ENCODE results near the gene NUDT16L1. TPM values are rescaled to one million over a fixed set of nuclear protein-coding genes. Genes with fewer than 3 reads are reported as not detected.

The NUDT16L1 gene
- total RNA-seq, 1 experiment from 2014 or later: 49.9 TPM

GRCh38 chr16:4726616-4727015 lies 33.3 kb downstream of the NUDT16L1 start:
- no peaks in the 10 kb centered on the region for H3K27me3 ChIP-seq (ENCODE audit: low read length)
- no peak overlapping the region for H2AFZ ChIP-seq (ENCODE audit: low read length)
- H3K4me3 ChIP-seq (ENCODE audit: low read length): no peak overlapping the region
- H3K36me3 ChIP-seq (ENCODE audit: low read depth, low read length): no peaks in the 10 kb centered on the region
- H3K4me1 ChIP-seq (ENCODE audit: insufficient read depth, low read length): no peaks in the 10 kb centered on the region
- no peaks in the 10 kb centered on the region for H3K9me2 ChIP-seq (replicated peaks; ENCODE audit: low read length)
- ATAC-seq: no peak
- no peak overlapping the region for H3K27ac ChIP-seq (ENCODE audit: low read length)
- no TSS peak for BruUV-seq (replicated peaks)
- no peak for TF ChIP-seq EZH2 (IDR thresholded peaks at IDR 0.05; ENCODE audit: low read length, unreplicated experiment)
- no peak for TF ChIP-seq EZH2phosphoT487 (IDR thresholded peaks at IDR 0.05; ENCODE audit: borderline replicate concordance, low read length)
- TF ChIP-seq, protein P1, sequence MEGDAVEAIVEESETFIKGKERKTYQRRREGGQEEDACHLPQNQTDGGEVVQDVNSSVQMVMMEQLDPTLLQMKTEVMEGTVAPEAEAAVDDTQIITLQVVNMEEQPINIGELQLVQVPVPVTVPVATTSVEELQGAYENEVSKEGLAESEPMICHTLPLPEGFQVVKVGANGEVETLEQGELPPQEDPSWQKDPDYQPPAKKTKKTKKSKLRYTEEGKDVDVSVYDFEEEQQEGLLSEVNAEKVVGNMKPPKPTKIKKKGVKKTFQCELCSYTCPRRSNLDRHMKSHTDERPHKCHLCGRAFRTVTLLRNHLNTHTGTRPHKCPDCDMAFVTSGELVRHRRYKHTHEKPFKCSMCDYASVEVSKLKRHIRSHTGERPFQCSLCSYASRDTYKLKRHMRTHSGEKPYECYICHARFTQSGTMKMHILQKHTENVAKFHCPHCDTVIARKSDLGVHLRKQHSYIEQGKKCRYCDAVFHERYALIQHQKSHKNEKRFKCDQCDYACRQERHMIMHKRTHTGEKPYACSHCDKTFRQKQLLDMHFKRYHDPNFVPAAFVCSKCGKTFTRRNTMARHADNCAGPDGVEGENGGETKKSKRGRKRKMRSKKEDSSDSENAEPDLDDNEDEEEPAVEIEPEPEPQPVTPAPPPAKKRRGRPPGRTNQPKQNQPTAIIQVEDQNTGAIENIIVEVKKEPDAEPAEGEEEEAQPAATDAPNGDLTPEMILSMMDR (conservative IDR thresholded peaks at IDR 0.05; ENCODE audit: low read depth, low read length): no peak
- DNase-seq: no peak
- H3K9ac ChIP-seq (ENCODE audit: low read length): no peak overlapping the region
- no peak overlapping the region for H3K4me2 ChIP-seq (ENCODE audit: low read length)
- intact Hi-C loops (cut with micrococcal nuclease): no loop called here
- H3K9me3 ChIP-seq (ENCODE audit: low read length): no peaks in the 10 kb centered on the region
- CTCF ChIA-PET: no interaction called here
- no peaks in the 10 kb centered on the region for H4K20me1 ChIP-seq (ENCODE audit: low read length)
- no peaks in the 10 kb centered on the region for H3F3A ChIP-seq (ENCODE audit: low read length, unreplicated experiment)
- POLR2A ChIA-PET (ENCODE audit: unreplicated experiment): no interaction called here
- H3K79me2 ChIP-seq (ENCODE audit: low read length): peaks cover 2% of the 10 kb centered on the region; the same call in 1 of the 2 replicates

DNA sequence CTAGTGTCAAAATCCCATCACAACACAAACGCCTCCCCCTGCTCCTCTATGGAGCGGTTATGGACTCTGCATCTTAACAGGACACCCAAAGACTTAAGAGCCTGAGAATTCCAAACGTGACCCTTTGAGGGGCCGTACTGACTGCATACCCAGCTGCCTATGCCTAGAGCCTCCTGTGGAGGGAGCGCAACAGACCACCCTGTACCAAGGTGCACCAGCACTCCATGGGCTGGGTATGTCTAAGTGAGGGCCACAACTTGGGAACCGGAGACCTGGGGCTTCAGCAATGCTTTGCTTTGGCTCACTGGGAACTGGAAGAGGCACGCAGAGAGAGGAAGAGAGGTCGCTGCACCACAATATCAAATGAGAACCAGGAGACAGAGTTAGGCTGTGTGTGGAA lies 35.3 kb downstream of the NUDT16L1 start:
- no peak for DNase-seq
- BruUV-seq (replicated peaks): no TSS peak
- CTCF ChIA-PET: no interaction called here
- Histone ChIP-seq H3K27ac (ENCODE audit: low read length) (no peak overlapping the region), H4K20me1 (ENCODE audit: low read length) (no peaks in the 10 kb centered on the region), H3K4me2 (ENCODE audit: low read length) (no peak overlapping the region), H3K36me3 (ENCODE audit: low read depth, low read length) (no peaks in the 10 kb centered on the region), H3K9ac (ENCODE audit: low read length) (no peak overlapping the region), H2AFZ (ENCODE audit: low read length) (no peak overlapping the region), H3F3A (ENCODE audit: low read length, unreplicated experiment) (no peaks in the 10 kb centered on the region), H3K79me2 (ENCODE audit: low read length) (peaks cover 21% of the 10 kb centered on the region), H3K27me3 (ENCODE audit: low read length) (no peaks in the 10 kb centered on the region), H3K9me3 (ENCODE audit: low read length) (no peaks in the 10 kb centered on the region), H3K9me2 (replicated peaks; ENCODE audit: low read length) (no peaks in the 10 kb centered on the region), H3K4me1 (ENCODE audit: insufficient read depth, low read length) (no peaks in the 10 kb centered on the region), H3K4me3 (ENCODE audit: low read length) (no peak overlapping the region)
- TF ChIP-seq EZH2phosphoT487 (IDR thresholded peaks at IDR 0.05; ENCODE audit: borderline replicate concordance, low read length): no peak
- TF ChIP-seq EZH2 (IDR thresholded peaks at IDR 0.05; ENCODE audit: low read length, unreplicated experiment): no peak
- TF ChIP-seq, protein P1 (conservative IDR thresholded peaks at IDR 0.05; ENCODE audit: low read depth, low read length): no peak
- intact Hi-C loops (cut with micrococcal nuclease): no loop called here
- POLR2A ChIA-PET (ENCODE audit: unreplicated experiment): no interaction called here
- ATAC-seq: no peak

GRCh38 chr16:4729876-4730275 lies 36.5 kb downstream of the NUDT16L1 start:
- H3F3A ChIP-seq (ENCODE audit: low read length, unreplicated experiment): no peaks in the 10 kb centered on the region
- no peaks in the 10 kb centered on the region for H3K9me3 ChIP-seq (ENCODE audit: low read length)
- ChIA-PET CTCF (no interaction called here), POLR2A (ENCODE audit: unreplicated experiment) (no interaction called here)
- no peak overlapping the region for H3K27ac ChIP-seq (ENCODE audit: low read length)
- ATAC-seq (no peak), DNase-seq (no peak)
- BruUV-seq (replicated peaks): no TSS peak
- TF ChIP-seq EZH2phosphoT487 (IDR thresholded peaks at IDR 0.05; ENCODE audit: borderline replicate concordance, low read length) (no peak), EZH2 (IDR thresholded peaks at IDR 0.05; ENCODE audit: low read length, unreplicated experiment) (no peak)
- TF ChIP-seq, protein P1 (conservative IDR thresholded peaks at IDR 0.05; ENCODE audit: low read depth, low read length): no peak
- no peaks in the 10 kb centered on the region for H4K20me1 ChIP-seq (ENCODE audit: low read length)
- H3K4me2 ChIP-seq (ENCODE audit: low read length): no peak overlapping the region
- peaks cover 24% of the 10 kb centered on the region for H3K79me2 ChIP-seq (ENCODE audit: low read length)
- H3K9ac ChIP-seq (ENCODE audit: low read length): no peak overlapping the region
- H2AFZ ChIP-seq (ENCODE audit: low read length): no peak overlapping the region
- no peaks in the 10 kb centered on the region for H3K36me3 ChIP-seq (ENCODE audit: low read depth, low read length)
- H3K4me3 ChIP-seq (ENCODE audit: low read length): no peak overlapping the region
- no peaks in the 10 kb centered on the region for H3K9me2 ChIP-seq (replicated peaks; ENCODE audit: low read length)
- H3K27me3 ChIP-seq (ENCODE audit: low read length): no peaks in the 10 kb centered on the region
- intact Hi-C loops (cut with micrococcal nuclease): loop anchor here (5.0 to 10.0 kb wide), 2 partner anchors 72 to 215 kb away; partner anchors contain the start of gene ROGDI
- H3K4me1 ChIP-seq (ENCODE audit: insufficient read depth, low read length): no peaks in the 10 kb centered on the region

Measured in PC-3 (cell line).